GM18868 (cell line): ENCODE results near the gene TMEM126A.
A peak's percentile ranks its signal among the peaks of the same experiment; 100 is the strongest.

ENCODE experiments used
- ATAC-seq: cut with Tn5 transposase; IDR thresholded peaks from one replicate; pipeline ENCODE4 v1.9.1; 2021; ENCODE audit warnings: mild to moderate bottlenecking, moderate library complexity; ENCODE audit not compliant: unreplicated experiment

TMEM126A gene

GRCh38 chr11:85694385-85694980 is 46.7 kb downstream of the TMEM126A start:
- no peak for ATAC-seq

DNA sequence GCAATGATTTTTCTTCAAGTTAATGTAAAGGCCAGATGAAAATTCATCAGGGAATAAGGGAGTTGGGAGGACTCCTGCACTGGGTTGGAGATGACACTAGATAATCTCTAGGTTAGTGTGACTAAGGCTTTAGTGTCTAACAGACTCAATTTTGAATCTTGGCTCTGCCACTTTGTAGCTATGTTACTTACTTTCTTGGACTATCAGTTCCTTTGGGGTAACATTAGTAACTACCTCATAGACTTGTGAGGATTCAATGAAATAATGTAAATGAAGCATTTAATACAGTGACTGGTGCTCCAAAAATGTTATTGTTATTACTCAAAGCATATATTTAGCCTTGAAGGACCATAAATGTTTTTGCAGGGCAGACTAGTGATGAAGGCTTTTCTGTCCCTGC is 47.8 kb downstream of the TMEM126A start:
- ATAC-seq, result no peak

- no peak for ATAC-seq
Measured at GRCh38 chr11:85697747-85698146, 50.0 kb downstream of the TMEM126A start.

DNA sequence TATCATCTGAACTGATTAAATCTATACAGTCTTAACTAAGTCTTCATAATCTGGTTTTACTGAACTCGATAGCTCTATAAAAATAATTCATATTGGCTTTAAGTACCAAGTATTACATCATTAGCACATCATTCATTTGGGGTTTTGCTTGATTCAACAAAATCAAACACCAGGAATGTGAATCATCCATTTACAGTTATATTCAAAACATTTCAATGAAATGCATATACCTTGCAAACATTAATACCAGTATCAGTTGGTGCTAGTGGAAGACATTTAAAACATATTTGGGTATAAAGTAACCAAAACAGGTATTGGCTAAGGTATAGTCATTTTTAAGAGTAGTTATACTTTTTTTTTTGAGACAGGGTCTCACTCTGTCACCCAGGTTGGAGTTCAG is 50.4 kb downstream of the TMEM126A start:
- ATAC-seq, result no peak

GRCh38 chr11:85699957-85700741 is 52.4 kb downstream of the TMEM126A start:
- peak; percentile 75 for ATAC-seq

GRCh38 chr11:85704967-85705366 is 57.2 kb downstream of the TMEM126A start:
- ATAC-seq, result no peak

DNA sequence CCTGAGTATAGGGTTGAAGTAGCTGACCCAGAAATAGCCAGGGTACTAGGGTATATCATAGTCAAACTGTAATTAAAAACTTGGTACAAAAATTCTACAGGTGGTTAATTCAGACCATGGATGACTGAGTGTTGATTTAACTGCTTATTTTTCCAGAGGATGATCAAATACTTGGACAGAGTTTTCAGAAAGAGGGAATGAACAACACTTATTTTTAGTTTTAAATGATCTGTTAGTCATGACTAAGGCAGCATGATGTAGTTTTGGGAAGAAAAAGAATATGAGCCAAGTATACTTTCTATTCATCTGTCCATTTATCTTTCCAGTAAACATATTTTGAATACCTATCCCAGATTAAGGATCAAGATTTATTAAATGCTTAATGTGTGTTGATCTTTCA is 58.0 kb downstream of the TMEM126A start:
- no peak for ATAC-seq
